Eye (tissue), 1 donor: Measurements from ENCODE around the gene BICD2.

ENCODE experiments used
- DNase-seq: peaks from one replicate; pipeline ENCODE4 v3.0.0-alpha.2; 2015

BICD2 gene

DNA sequence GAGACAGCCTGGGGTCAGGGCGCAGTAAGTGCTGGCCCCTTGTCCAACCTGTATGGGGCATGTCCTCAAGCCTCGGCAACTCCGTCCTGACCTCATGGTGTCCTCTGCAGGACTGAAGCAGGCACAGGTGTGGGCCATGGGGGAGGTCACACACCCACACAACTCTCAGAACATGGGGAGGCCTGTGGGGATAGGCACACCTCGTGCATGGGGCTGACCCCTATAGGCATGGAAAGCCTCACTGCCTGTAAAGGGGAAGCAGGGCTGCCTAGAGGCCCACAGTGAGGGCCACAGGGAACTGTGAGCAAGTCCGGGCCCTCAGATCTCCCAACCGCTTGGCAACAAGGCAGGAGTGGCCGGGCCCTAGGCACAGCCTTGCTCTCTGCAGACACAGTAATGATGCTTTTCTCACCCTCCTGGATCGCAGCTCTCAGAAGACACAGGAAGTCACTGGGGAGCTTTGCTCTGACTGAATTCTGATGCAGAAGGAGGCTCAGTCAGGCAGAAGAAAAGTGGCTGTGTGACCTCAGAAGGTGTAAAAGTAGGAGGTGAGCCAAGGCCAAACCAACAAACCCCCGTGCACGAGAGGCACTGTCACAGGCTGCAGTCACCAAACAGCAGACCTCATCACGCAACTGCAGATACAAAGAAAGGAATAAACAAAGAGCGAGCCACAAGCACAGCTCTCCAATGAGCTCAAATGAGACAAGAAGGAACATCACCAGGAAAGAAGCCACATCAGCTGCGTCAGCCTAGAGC lies 100.1 kb downstream of the BICD2 start:
- no peak for DNase-seq

DNA sequence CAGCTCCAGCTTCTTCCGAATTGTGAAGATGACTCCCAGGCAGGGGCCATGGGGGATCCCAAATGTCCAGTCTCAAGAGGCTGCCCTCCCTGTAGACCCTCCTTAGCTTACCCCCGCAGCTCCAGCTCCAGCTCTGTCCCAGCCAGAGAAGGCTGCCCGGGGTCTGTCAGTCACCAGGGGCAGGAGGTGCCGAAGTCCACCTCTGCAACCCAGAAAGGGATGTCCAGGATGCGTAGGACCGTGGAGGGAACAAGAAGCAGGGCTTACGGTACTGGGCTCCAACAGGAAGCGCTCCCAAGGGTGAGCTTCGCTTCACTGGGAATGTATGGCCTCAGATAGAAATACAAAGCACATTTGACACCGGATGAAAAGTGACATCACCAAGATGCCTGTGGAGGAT lies 100.7 kb downstream of the BICD2 start:
- no peak for DNase-seq

DNA sequence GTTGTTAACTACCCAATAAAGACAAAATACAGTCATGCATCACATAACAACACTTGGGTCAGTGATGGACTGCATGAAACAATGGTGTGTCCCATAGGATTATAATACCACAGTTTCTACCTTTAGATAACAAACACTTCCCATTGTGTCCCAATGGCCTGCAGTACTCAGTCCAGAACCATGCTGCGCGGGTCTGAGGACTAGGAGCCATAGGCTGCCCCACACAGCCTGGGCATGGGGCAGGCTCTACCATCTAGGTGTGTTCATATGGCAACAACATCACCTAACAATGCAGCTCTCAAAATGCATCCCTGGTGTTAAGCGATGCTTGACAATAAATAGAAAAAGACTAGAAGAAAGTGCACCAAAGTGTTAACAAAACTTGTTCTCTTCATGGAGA lies 101.5 kb downstream of the BICD2 start:
- DNase-seq, result no peak

GRCh38 chr9:92661743-92662142 lies 102.9 kb downstream of the BICD2 start:
- DNase-seq, result no peak
